Mesenchymal stem cell (in vitro differentiated cells and primary cell): ENCODE results near the gene TXLNA.
A peak's percentile ranks its signal among the peaks of the same experiment; 100 is the strongest.

Source experiments
- DNase-seq: peaks from one replicate; pipeline ENCODE4 v3.0.0-alpha.2; 2013
- H2AFZ ChIP-seq: one replicate; pipeline ENCODE4 v1.6.1; 2013; ENCODE audit warnings: low read depth, mild to moderate bottlenecking, control low read depth, inconsistent platforms, low read length, moderate library complexity
- H2AK5ac ChIP-seq: 2 replicates; pipeline ENCODE4 v1.6.1; 2013; ENCODE audit warnings: low read length, moderate library complexity, mild to moderate bottlenecking, inconsistent platforms; ENCODE audit not compliant: severe bottlenecking
- H2BK120ac ChIP-seq: one replicate; pipeline ENCODE4 v1.6.1; 2013; ENCODE audit warnings: low read depth, mild to moderate bottlenecking, inconsistent platforms, low read length, moderate library complexity
- H2BK12ac ChIP-seq, 2 experiments: one replicate each; pipeline ENCODE4 v1.6.1; 2013; ENCODE audit warnings: inconsistent platforms in 2 of 2, low read length in 2 of 2, mild to moderate bottlenecking in 2 of 2, moderate library complexity in 2 of 2, control low read depth in 1 of 2
- H2BK15ac ChIP-seq: one replicate; pipeline ENCODE4 v1.6.1; 2013; ENCODE audit warnings: mild to moderate bottlenecking, low read depth, inconsistent platforms; ENCODE audit not compliant: poor library complexity, severe bottlenecking
- H2BK5ac ChIP-seq: 2 replicates; pipeline ENCODE4 v1.6.1; 2013; ENCODE audit warnings: low read depth, mild to moderate bottlenecking, low read length, control low read depth, inconsistent platforms; ENCODE audit not compliant: poor library complexity, severe bottlenecking
- H3K14ac ChIP-seq, 2 experiments: one replicate each; pipeline ENCODE4 v1.6.1; 2013; ENCODE audit warnings: inconsistent platforms in 2 of 2, low read length in 2 of 2, control low read depth in 1 of 2, mild to moderate bottlenecking in 1 of 2, moderate library complexity in 1 of 2
- H3K18ac ChIP-seq, 2 experiments: one replicate each; pipeline ENCODE4 v1.6.1; 2013; ENCODE audit warnings: inconsistent platforms in 2 of 2, low read length in 2 of 2, control low read depth in 1 of 2, low read depth in 1 of 2, mild to moderate bottlenecking in 1 of 2
- H3K23ac ChIP-seq, 2 experiments: one replicate each; pipeline ENCODE4 v1.6.1; 2013; ENCODE audit warnings: inconsistent platforms in 2 of 2, low read length in 2 of 2, mild to moderate bottlenecking in 2 of 2, moderate library complexity in 2 of 2, control low read depth in 1 of 2
- H3K27ac ChIP-seq: 2 replicates; pipeline ENCODE4 v1.5.1; 2013; ENCODE audit warnings: mild to moderate bottlenecking, moderate library complexity, low read length, control low read depth, inconsistent platforms; ENCODE audit not compliant: poor library complexity, severe bottlenecking
- H3K27me3 ChIP-seq, 2 experiments: 2 replicates each; pipeline versions ENCODE4 v1.6.1 to v1.7.0; 2013; ENCODE audit warnings: low read length in 2 of 2, mild to moderate bottlenecking in 2 of 2, moderate library complexity in 2 of 2, control low read depth in 1 of 2, inconsistent platforms in 1 of 2; ENCODE audit not compliant: control insufficient read depth in 1 of 2, insufficient read depth in 1 of 2
- H3K36me3 ChIP-seq, 2 experiments: 2 replicates each; pipeline versions ENCODE4 v1.6.1 to v1.7.0; 2013; ENCODE audit warnings: low read length in 2 of 2, control low read depth in 1 of 2, inconsistent platforms in 1 of 2, low read depth in 1 of 2, mild to moderate bottlenecking in 1 of 2; ENCODE audit not compliant: insufficient read depth in 2 of 2, control insufficient read depth in 1 of 2
- H3K4ac ChIP-seq, 2 experiments: one replicate each; pipeline ENCODE4 v1.6.1; 2013; ENCODE audit warnings: inconsistent platforms in 2 of 2, low read length in 2 of 2, mild to moderate bottlenecking in 2 of 2, moderate library complexity in 2 of 2, control low read depth in 1 of 2, low read depth in 1 of 2
- H3K4me1 ChIP-seq: 2 replicates; pipeline ENCODE4 v1.6.1; 2013; ENCODE audit warnings: low read depth, low read length, control low read depth; ENCODE audit not compliant: control insufficient read depth, insufficient read depth
- H3K4me2 ChIP-seq: 2 replicates; pipeline ENCODE4 v1.6.1; 2013; ENCODE audit warnings: low read length, mild to moderate bottlenecking, inconsistent platforms; ENCODE audit not compliant: poor library complexity, severe bottlenecking
- H3K4me3 ChIP-seq, 2 experiments: 2 replicates each; pipeline versions ENCODE4 v1.5.1 to v1.7.0; 2013; ENCODE audit warnings: low read length in 2 of 2, mild to moderate bottlenecking in 2 of 2, control low read depth in 1 of 2, low read depth in 1 of 2; ENCODE audit not compliant: insufficient read depth in 1 of 2
- H3K79me1 ChIP-seq: replicated peaks from 2 replicates; pipeline ENCODE4 v1.6.1; 2013; ENCODE audit warnings: mild to moderate bottlenecking, control low read depth, low read length, inconsistent platforms; ENCODE audit not compliant: poor library complexity, severe bottlenecking
- H3K9ac ChIP-seq: 2 replicates; pipeline ENCODE4 v1.7.0; 2013; ENCODE audit warnings: mild to moderate bottlenecking, low read length, moderate library complexity
- H3K9me3 ChIP-seq: 2 replicates; pipeline ENCODE4 v1.7.0; 2013; ENCODE audit warnings: mild to moderate bottlenecking, low read length; ENCODE audit not compliant: control insufficient read depth
- H4K8ac ChIP-seq: one replicate; pipeline ENCODE4 v1.6.1; 2013; ENCODE audit warnings: inconsistent platforms, mild to moderate bottlenecking, low read length, moderate library complexity
- H4K91ac ChIP-seq: one replicate; pipeline ENCODE4 v1.6.1; 2013; ENCODE audit warnings: mild to moderate bottlenecking, low read length, inconsistent platforms
- WGBS: methylation state at CpG from one replicate; pipeline ENCODE4 v1.1.7; 2013; ENCODE audit warnings: mixed read lengths; 5-methylcytosine and 5-hydroxymethylcytosine counted together

Gene TXLNA

GRCh38 chr1:32219022-32219421 is 39.5 kb downstream of the TXLNA start:
- WGBS = 88% methylated on average over 7 of the region's 7 CpGs
- H3K4me1 ChIP-seq = peaks cover 19% of the 10 kb centered on the region

DNA sequence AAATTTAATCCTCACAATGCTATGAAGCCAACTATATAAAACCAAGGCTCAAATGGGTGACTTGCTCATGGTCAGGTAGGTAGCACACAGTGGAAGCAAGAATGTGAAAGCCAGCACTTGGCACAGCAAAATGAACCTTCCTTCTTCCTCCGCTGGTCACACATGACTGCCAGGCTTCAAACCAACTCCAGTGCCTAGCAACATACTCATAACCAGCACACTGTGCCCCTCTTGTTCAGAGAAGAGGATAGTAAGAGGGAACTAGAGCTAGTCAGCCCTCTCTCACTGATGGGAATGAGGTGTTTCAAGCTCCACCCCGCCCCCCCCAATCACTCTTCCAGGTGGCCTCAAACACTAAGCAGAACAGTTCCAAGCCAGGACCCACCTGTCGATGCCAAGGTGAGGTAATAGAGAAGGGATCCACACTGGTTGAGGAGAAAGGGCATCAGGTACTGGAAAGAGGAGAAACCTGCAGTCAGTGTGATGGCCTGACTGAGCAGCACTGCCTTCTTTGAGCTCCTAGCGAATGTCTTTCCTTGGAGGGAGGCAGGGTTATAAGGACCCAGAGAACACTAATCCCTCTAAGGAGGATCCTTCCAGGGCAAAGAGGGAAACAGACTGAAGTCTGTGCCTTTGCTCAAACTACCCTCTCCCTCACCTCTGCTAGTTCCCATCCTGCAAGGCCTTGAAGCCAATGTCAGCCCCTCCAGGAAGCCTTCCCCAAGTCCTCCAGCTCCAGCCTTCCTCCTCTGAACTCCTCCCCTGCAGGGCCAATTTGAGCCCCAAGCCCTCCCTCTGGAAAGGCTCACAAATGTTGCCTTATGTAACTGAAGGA is 41.5 kb downstream of the TXLNA start:
- Histone ChIP-seq H3K14ac (no peak overlapping the region), H4K8ac (peak overlapping the region; percentile 45), H3K27ac (peak overlapping the region; percentile 17), H3K23ac (peak overlapping the region in 1 of 2 experiments; percentile 19), H4K91ac (no peak overlapping the region), H3K79me1 (peaks cover 32% of the 10 kb centered on the region), H2BK5ac (no peak overlapping the region), H3K18ac (peak overlapping the region in 1 of 2 experiments; percentile 13), H2BK120ac (no peak overlapping the region), H3K27me3 (no peaks in the 10 kb centered on the region), H3K9me3 (no peaks in the 10 kb centered on the region), H3K4me1 (peaks cover 19% of the 10 kb centered on the region), H2AK5ac (peak overlapping the region; percentile 29), H3K4ac (peak overlapping the region in 1 of 2 experiments; percentile 32), H2BK12ac (peak overlapping the region in 1 of 2 experiments; percentile 22), H2BK15ac (no peak overlapping the region), H3K4me2 (peak overlapping the region; percentile 57), H3K4me3 (peak overlapping the region in 1 of 2 experiments; percentile 92), H3K36me3 (peaks cover 39 to 56% of the 10 kb centered on the region in 2 experiments), H2AFZ (no peak overlapping the region), H3K9ac (peak overlapping the region; percentile 100)
- no peak for DNase-seq
- WGBS = 100% methylated on average over 2 of the region's 4 CpGs

More at GRCh38 chr1:32219022-32219421, 39.5 kb downstream of the TXLNA start:
- H3K9me3 ChIP-seq = no peaks in the 10 kb centered on the region
- DNase-seq = peak; percentile 40
- no peak overlapping the region for H2BK5ac ChIP-seq
- no peak overlapping the region for H3K23ac ChIP-seq
- H2AK5ac ChIP-seq = no peak overlapping the region
- H3K9ac ChIP-seq = no peak overlapping the region
- H3K27me3 ChIP-seq = no peaks in the 10 kb centered on the region
- H3K4ac ChIP-seq = no peak overlapping the region
- no peak overlapping the region for H4K8ac ChIP-seq
- H3K14ac ChIP-seq = no peak overlapping the region
- no peak overlapping the region for H3K4me3 ChIP-seq
- no peak overlapping the region for H4K91ac ChIP-seq
- H2BK120ac ChIP-seq = no peak overlapping the region
- H2BK15ac ChIP-seq = no peak overlapping the region
- no peak overlapping the region for H3K27ac ChIP-seq
- H2BK12ac ChIP-seq = no peak overlapping the region
- peaks cover 34% of the 10 kb centered on the region for H3K79me1 ChIP-seq
- no peak overlapping the region for H3K18ac ChIP-seq
- no peak overlapping the region for H3K4me2 ChIP-seq
- peaks cover 41 to 58% of the 10 kb centered on the region in 2 experiments for H3K36me3 ChIP-seq
- no peak overlapping the region for H2AFZ ChIP-seq

- peak overlapping the region in 1 of 2 experiments; percentile 80 for H3K14ac ChIP-seq
- peak; percentile 25 for DNase-seq
- H2AFZ ChIP-seq = no peak overlapping the region
- peak overlapping the region; percentile 57 for H4K8ac ChIP-seq
- no peak overlapping the region for H2AK5ac ChIP-seq
- no peaks in the 10 kb centered on the region for H3K27me3 ChIP-seq
- H3K4me3 ChIP-seq = peak overlapping the region; percentile 78 to 92
- H2BK5ac ChIP-seq = no peak overlapping the region
- 10% methylated on average over 13 of the region's 13 CpGs for WGBS
- H3K27ac ChIP-seq = peak overlapping the region; percentile 43
- peak overlapping the region; percentile 57 for H3K4me2 ChIP-seq
- no peak overlapping the region for H3K23ac ChIP-seq
- H2BK12ac ChIP-seq = no peak overlapping the region
- H3K4me1 ChIP-seq = peaks cover 19% of the 10 kb centered on the region
- H2BK15ac ChIP-seq = no peak overlapping the region
- peaks cover 37 to 55% of the 10 kb centered on the region in 2 experiments for H3K36me3 ChIP-seq
- no peaks in the 10 kb centered on the region for H3K9me3 ChIP-seq
- peak overlapping the region in 1 of 2 experiments; percentile 44 for H3K18ac ChIP-seq
- H3K9ac ChIP-seq = peak overlapping the region; percentile 100
- no peak overlapping the region for H4K91ac ChIP-seq
- H3K79me1 ChIP-seq = peaks cover 34% of the 10 kb centered on the region
- H2BK120ac ChIP-seq = no peak overlapping the region
- peak overlapping the region in 1 of 2 experiments; percentile 42 for H3K4ac ChIP-seq
Measured at GRCh38 chr1:32221581-32221979, 42.1 kb downstream of the TXLNA start.
